IMR-90 (cell line): ENCODE data around the gene ALLC. TPM values are rescaled to one million over a fixed set of nuclear protein-coding genes. Genes with fewer than 3 reads are reported as not detected.

Experiments used
- ATAC-seq: fragments of 200-7000 bp; cut with Tn5 transposase; 2 replicates; pipeline ENCODE4 v1.9.1; 2020; ENCODE audit warnings: low read depth, mild to moderate bottlenecking, moderate library complexity
- BruUV-seq: library from RNA; stranded (reverse); fragments of 400-500 nt; replicated peaks from 2 replicates; lab custom pipeline; 2021; lab: Mats Ljungman, UMichigan
- CTCF ChIA-PET: fragments of 300-600 bp; formaldehyde crosslinking; extraction: SDS; loops from one replicate; lab custom pipeline; 2021; ENCODE audit warnings: antibody characterized with exemption; lab: Yijun Ruan, JAX
- POLR2A ChIA-PET: fragments of 300-600 bp; sonication (Branson Sonifier 250); formaldehyde crosslinking; loops from one replicate; lab custom pipeline; 2022; ENCODE audit warnings: antibody characterized with exemption; ENCODE audit not compliant: unreplicated experiment; lab: Charles Lee
- DNase-seq: peaks from one replicate; pipeline ENCODE4 v3.0.0; 2013
- H2AFZ ChIP-seq: replicated peaks from 2 replicates; pipeline ENCODE3; 2013; ENCODE audit warnings: low read length, mild to moderate bottlenecking; ENCODE audit not compliant: poor library complexity
- H2AK5ac ChIP-seq: 2 replicates; pipeline ENCODE4 v1.6.1; 2013; ENCODE audit warnings: low read depth, low read length, inconsistent platforms
- H2AK9ac ChIP-seq: replicated peaks from 2 replicates; pipeline ENCODE3; 2013; ENCODE audit warnings: mild to moderate bottlenecking, low read depth, low read length, moderate library complexity; ENCODE audit not compliant: poor library complexity
- H2BK120ac ChIP-seq: 2 replicates; pipeline ENCODE4 v1.6.1; 2013; ENCODE audit warnings: low read depth, low read length, inconsistent platforms
- H2BK15ac ChIP-seq: 3 replicates; pipeline ENCODE4 v1.6.1; 2013; ENCODE audit warnings: low read depth, low read length, inconsistent platforms
- H2BK20ac ChIP-seq: 2 replicates; pipeline ENCODE4 v1.6.1; 2013; ENCODE audit warnings: low read depth, mild to moderate bottlenecking, inconsistent platforms, low read length, moderate library complexity
- H2BK5ac ChIP-seq: 2 replicates; pipeline ENCODE4 v1.6.1; 2013; ENCODE audit warnings: mild to moderate bottlenecking, low read depth, low read length, inconsistent platforms; ENCODE audit not compliant: poor library complexity, severe bottlenecking
- H3K14ac ChIP-seq: replicated peaks from 2 replicates; pipeline ENCODE4 v1.6.1; 2013; ENCODE audit warnings: low read depth, low read length, inconsistent platforms
- H3K18ac ChIP-seq: 2 replicates; pipeline ENCODE4 v1.6.1; 2013; ENCODE audit warnings: low read depth, low read length, control low read depth
- H3K23ac ChIP-seq: 2 replicates; pipeline ENCODE4 v1.6.1; 2013; ENCODE audit warnings: low read depth, low read length, inconsistent platforms
- H3K27ac ChIP-seq: 2 replicates; pipeline ENCODE4 v1.5.1; 2013; ENCODE audit warnings: mild to moderate bottlenecking, control low read depth, low read length; ENCODE audit not compliant: insufficient read depth
- H3K27me3 ChIP-seq: 2 replicates; pipeline ENCODE4 v1.6.1; 2013; ENCODE audit warnings: low read length; ENCODE audit not compliant: control insufficient read depth, insufficient read depth
- H3K36me3 ChIP-seq: 2 replicates; pipeline ENCODE4 v1.6.1; 2013; ENCODE audit warnings: low read length, mixed read lengths; ENCODE audit not compliant: control insufficient read depth, insufficient read depth
- H3K4ac ChIP-seq: 2 replicates; pipeline ENCODE4 v1.6.1; 2013; ENCODE audit warnings: low read depth, low read length, inconsistent platforms
- H3K4me1 ChIP-seq: 2 replicates; pipeline ENCODE4 v1.6.1; 2013; ENCODE audit warnings: low read length, mixed read lengths; ENCODE audit not compliant: control insufficient read depth, insufficient read depth
- H3K4me2 ChIP-seq: 2 replicates; pipeline ENCODE4 v1.6.1; 2013; ENCODE audit warnings: low read depth, mild to moderate bottlenecking, control low read depth, low read length, moderate library complexity
- H3K4me3 ChIP-seq: 2 replicates; pipeline ENCODE4 v1.5.1; 2013; ENCODE audit warnings: low read depth, mild to moderate bottlenecking, control low read depth, low read length, moderate library complexity; ENCODE audit not compliant: insufficient read depth
- H3K56ac ChIP-seq: 2 replicates; pipeline ENCODE4 v1.6.1; 2013; ENCODE audit warnings: low read length, inconsistent platforms; ENCODE audit not compliant: insufficient read depth; ENCODE audit errors: extremely low read depth
- H3K79me1 ChIP-seq, 2 experiments: 2 replicates each; pipeline ENCODE4 v1.6.1; 2013; ENCODE audit warnings: low read length in 2 of 2, inconsistent platforms in 1 of 2, low read depth in 1 of 2
- H3K9ac ChIP-seq: 2 replicates; pipeline ENCODE4 v1.6.1; 2013; ENCODE audit warnings: low read depth, low read length, control low read depth
- H3K9me1 ChIP-seq: 2 replicates; pipeline ENCODE4 v1.6.1; 2013; ENCODE audit warnings: low read length, inconsistent platforms; ENCODE audit not compliant: insufficient read depth
- H3K9me3 ChIP-seq: 2 replicates; pipeline ENCODE4 v1.6.1; 2013; ENCODE audit warnings: low read length; ENCODE audit not compliant: control insufficient read depth, insufficient read depth
- H4K20me1 ChIP-seq: 2 replicates; pipeline ENCODE4 v1.6.1; 2013; ENCODE audit warnings: low read length, inconsistent platforms; ENCODE audit not compliant: insufficient read depth
- H4K5ac ChIP-seq: 2 replicates; pipeline ENCODE4 v1.6.1; 2013; ENCODE audit warnings: mild to moderate bottlenecking, low read depth, low read length, control low read depth
- H4K8ac ChIP-seq, 2 experiments: 2 replicates each; pipeline ENCODE4 v1.6.1; 2013; ENCODE audit warnings: low read depth in 2 of 2, low read length in 2 of 2, control low read depth in 1 of 2, inconsistent platforms in 1 of 2
- H4K91ac ChIP-seq: 2 replicates; pipeline ENCODE4 v1.6.1; 2013; ENCODE audit warnings: low read depth, low read length, inconsistent platforms; ENCODE audit not compliant: insufficient read depth
- CTCF ChIP-seq: conservative IDR thresholded peaks from 2 replicates; pipeline ENCODE4 v1.5.1; 2012; ENCODE audit warnings: mild to moderate bottlenecking, low read depth, low read length, improper control_type of control experiment
- MAZ ChIP-seq: IDR thresholded peaks from 2 replicates; pipeline ENCODE4 v1.6.1; 2012; ENCODE audit warnings: low read depth, mild to moderate bottlenecking, low read length, improper control_type of control experiment, moderate library complexity, borderline replicate concordance
- MXI1 ChIP-seq: IDR thresholded peaks from 2 replicates; pipeline ENCODE4 v1.6.1; 2012; ENCODE audit warnings: low read depth, mild to moderate bottlenecking, low read length, moderate library complexity, borderline replicate concordance
- POLR2A ChIP-seq: IDR thresholded peaks from 2 replicates; pipeline ENCODE4 v1.6.1; 2012; ENCODE audit warnings: mild to moderate bottlenecking, low read depth, low read length
- RAD21 ChIP-seq: IDR thresholded peaks from 2 replicates; pipeline ENCODE4 v1.6.1; 2012; ENCODE audit warnings: low read length, improper control_type of control experiment
- RCOR1 ChIP-seq: IDR thresholded peaks from 2 replicates; pipeline ENCODE4 v1.6.1; 2012; ENCODE audit warnings: mild to moderate bottlenecking, low read length, improper control_type of control experiment; ENCODE audit not compliant: insufficient replicate concordance
- WGBS, 2 experiments: methylation state at CpG; one replicate each; pipeline versions ENCODE4 v1.1.5 to v1.1.7; 2013; ENCODE audit warnings: missing lambda C conversion rate in 2 of 2; ENCODE audit not compliant: insufficient read length in 1 of 2; ENCODE audit errors: extremely low coverage in 2 of 2; 5-methylcytosine and 5-hydroxymethylcytosine counted together
- dilution Hi-C: fragments of 300-500 bp; cut with HindIII; formaldehyde crosslinking; loops from one replicate; pipeline ENCODE4 v1.14.3; 2018; ENCODE audit warnings: low sequenced_read_pairs; ENCODE audit not compliant: unreplicated experiment
- in situ Hi-C: fragments of 300-500 bp; cut with MboI; formaldehyde crosslinking; loops from 3 replicates; pipeline ENCODE4 v1.14.3; 2019; ENCODE audit warnings: low sequenced_read_pairs, inconsistent platforms, mixed read lengths
- intact Hi-C: fragments of 100-400 bp; cut with micrococcal nuclease; formaldehyde crosslinking; loops from 2 replicates; pipeline ENCODE4 v1.10.0; 2022
- polyA plus RNA-seq, 3 experiments: library from polyadenylated mRNA; depleted of rRNA; stranded (reverse); fragments of >200 nt; gene quantifications; 2 replicates each; pipeline ENCODE4 v1.2.3, GENCODE V29; 2012; ENCODE audit warnings: low replicate concordance in 1 of 3
- total RNA-seq: library from RNA; depleted of rRNA; stranded (reverse); fragments of >200 nt; gene quantifications from 2 replicates; pipeline ENCODE4 v1.2.3, GENCODE V29; 2012
- TF ChIP-seq, protein P1 (sequence below): fragments of 150-350 bp; IDR thresholded peaks from 2 replicates; pipeline ENCODE4 v1.6.1; 2017; ENCODE audit warnings: mild to moderate bottlenecking, antibody characterized with exemption, low read length, low read depth

The ALLC gene
- total and polyA plus RNA-seq, 2 of the 4 experiments (the other 2 are of a cell fraction), result not detected

- no peak for TF ChIP-seq MAZ
Observed at GRCh38 chr2:3672861-3673678, 15.1 kb downstream of the ALLC start (continued).

DNA sequence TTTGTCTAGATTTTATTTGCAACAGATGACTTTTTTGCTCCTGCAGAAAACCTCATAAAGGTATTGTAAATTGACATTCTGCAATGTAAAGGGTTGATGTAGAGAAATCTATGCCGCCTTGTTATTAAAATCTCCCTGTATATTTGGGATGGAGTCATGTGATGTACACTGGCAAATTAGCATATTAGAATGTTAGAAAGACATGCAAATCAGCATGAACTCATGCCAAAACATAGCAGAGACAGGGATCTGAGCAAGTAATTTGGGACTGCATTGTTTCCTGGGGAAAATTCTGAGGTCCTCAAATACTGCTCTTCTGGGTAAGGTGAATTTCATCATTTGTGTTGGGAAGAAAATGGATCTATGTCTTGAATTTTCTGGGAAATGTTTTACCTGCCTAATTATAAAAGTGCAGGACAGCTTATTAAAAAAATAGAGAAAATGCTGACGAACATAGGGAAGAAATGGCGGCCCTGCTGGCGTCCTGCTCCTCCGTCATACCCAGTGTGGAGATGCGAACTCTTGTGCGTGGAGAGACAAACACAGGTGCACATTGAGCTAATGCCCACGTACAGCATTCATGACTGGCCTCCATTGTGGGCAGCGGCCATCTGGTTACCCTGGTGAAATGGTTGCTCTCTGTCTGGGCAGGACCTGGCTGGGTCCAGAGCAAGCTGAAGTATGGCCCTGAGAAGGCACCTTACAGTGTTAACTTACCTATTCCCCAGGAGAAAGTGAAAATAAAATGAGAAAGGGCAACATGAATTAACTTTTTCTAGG is 16.3 kb downstream of the ALLC start:
- Histone ChIP-seq H3K23ac (no peak overlapping the region), H2BK5ac (no peak overlapping the region), H3K27me3 (peaks cover 8% of the 10 kb centered on the region), H4K91ac (no peak overlapping the region), H3K36me3 (no peaks in the 10 kb centered on the region), H4K8ac (no peak overlapping the region), H3K4me3 (no peak overlapping the region), H2AK9ac (no peak overlapping the region), H3K56ac (no peak overlapping the region), H3K9me1 (no peaks in the 10 kb centered on the region), H3K27ac (no peak overlapping the region), H3K4me1 (no peaks in the 10 kb centered on the region), H2BK120ac (no peak overlapping the region), H2AK5ac (no peak overlapping the region), H3K4me2 (no peak overlapping the region), H3K14ac (no peak overlapping the region), H2AFZ (no peak overlapping the region), H3K9me3 (no peaks in the 10 kb centered on the region), H3K9ac (no peak overlapping the region), H4K5ac (no peak overlapping the region), H2BK15ac (no peak overlapping the region), H4K20me1 (no peaks in the 10 kb centered on the region), H3K4ac (no peak overlapping the region), H3K18ac (no peak overlapping the region), H2BK20ac (no peak overlapping the region), H3K79me1 (no peaks in the 10 kb centered on the region)
- intact Hi-C loops, result no loop called here
- WGBS, 2 experiments, result 82% methylated on average over 6 of the region's 9 CpGs; no CpG with 5 or more reads in 1 of the 2 experiments
- DNase-seq (no peak), ATAC-seq (no peak)
- POLR2A ChIA-PET, result no interaction called here
- CTCF ChIA-PET, result no interaction called here
- in situ Hi-C loops, result loop anchor here (25.0 kb wide), 1 partner anchor 1812 kb away; no protein-coding TSS in a partner anchor
- dilution Hi-C loops, result no loop called here
- TF ChIP-seq, protein P1, sequence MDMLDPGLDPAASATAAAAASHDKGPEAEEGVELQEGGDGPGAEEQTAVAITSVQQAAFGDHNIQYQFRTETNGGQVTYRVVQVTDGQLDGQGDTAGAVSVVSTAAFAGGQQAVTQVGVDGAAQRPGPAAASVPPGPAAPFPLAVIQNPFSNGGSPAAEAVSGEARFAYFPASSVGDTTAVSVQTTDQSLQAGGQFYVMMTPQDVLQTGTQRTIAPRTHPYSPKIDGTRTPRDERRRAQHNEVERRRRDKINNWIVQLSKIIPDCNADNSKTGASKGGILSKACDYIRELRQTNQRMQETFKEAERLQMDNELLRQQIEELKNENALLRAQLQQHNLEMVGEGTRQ, result no peak
- TF ChIP-seq RAD21 (no peak), POLR2A (no peak), RCOR1 (no peak), MXI1 (no peak), CTCF (no peak)
- no TSS peak for BruUV-seq
